ENCODE measurements around the gene LRRC31. TPM values are rescaled to one million over a fixed set of nuclear protein-coding genes. Genes with fewer than 3 reads are reported as not detected.

Gene LRRC31
- total and polyA plus RNA-seq, 2 of the 8 experiments (the other 6 are each of a cell fraction or from before 2014, with no cell fraction given): not detected

GRCh38 chr3:169869484-169870220 is at the start of gene LRRC31 (continued):
- TF ChIP-seq CHD7 (IDR thresholded peaks at IDR 0.05; ENCODE audit: insufficient replicate concordance, low read length) (no peak), ATF3 (IDR thresholded peaks at IDR 0.05; ENCODE audit: insufficient read depth, low read depth, low read length) (no peak), TEAD4 (IDR thresholded peaks at IDR 0.05; ENCODE audit: low read depth, low read length) (no peak), RBBP5 (IDR thresholded peaks at IDR 0.05; ENCODE audit: borderline replicate concordance, low read depth, low read length) (no peak), USF2 (IDR thresholded peaks at IDR 0.05; ENCODE audit: low read length) (no peak), MAFK (IDR thresholded peaks at IDR 0.05; ENCODE audit: low read depth, low read length) (no peak)
